ENCODE data around the gene SMARCAL1. TPM values are rescaled to one million over a fixed set of nuclear protein-coding genes. Genes with fewer than 3 reads are reported as not detected.

The SMARCAL1 gene
- total RNA-seq, 1 donor: 20.3 TPM

GRCh38 chr2:216406826-216407225 is 5.5 kb upstream of the SMARCAL1 start:
- TF ChIP-seq, protein P1, sequence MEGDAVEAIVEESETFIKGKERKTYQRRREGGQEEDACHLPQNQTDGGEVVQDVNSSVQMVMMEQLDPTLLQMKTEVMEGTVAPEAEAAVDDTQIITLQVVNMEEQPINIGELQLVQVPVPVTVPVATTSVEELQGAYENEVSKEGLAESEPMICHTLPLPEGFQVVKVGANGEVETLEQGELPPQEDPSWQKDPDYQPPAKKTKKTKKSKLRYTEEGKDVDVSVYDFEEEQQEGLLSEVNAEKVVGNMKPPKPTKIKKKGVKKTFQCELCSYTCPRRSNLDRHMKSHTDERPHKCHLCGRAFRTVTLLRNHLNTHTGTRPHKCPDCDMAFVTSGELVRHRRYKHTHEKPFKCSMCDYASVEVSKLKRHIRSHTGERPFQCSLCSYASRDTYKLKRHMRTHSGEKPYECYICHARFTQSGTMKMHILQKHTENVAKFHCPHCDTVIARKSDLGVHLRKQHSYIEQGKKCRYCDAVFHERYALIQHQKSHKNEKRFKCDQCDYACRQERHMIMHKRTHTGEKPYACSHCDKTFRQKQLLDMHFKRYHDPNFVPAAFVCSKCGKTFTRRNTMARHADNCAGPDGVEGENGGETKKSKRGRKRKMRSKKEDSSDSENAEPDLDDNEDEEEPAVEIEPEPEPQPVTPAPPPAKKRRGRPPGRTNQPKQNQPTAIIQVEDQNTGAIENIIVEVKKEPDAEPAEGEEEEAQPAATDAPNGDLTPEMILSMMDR (IDR thresholded peaks at IDR 0.05; ENCODE audit: insufficient read depth, low read depth, low read length): no peak
- H3K4me3 ChIP-seq (ENCODE audit: low read depth, low read length): no peak overlapping the region
- no peak for DNase-seq (ENCODE audit: low read depth)

DNA sequence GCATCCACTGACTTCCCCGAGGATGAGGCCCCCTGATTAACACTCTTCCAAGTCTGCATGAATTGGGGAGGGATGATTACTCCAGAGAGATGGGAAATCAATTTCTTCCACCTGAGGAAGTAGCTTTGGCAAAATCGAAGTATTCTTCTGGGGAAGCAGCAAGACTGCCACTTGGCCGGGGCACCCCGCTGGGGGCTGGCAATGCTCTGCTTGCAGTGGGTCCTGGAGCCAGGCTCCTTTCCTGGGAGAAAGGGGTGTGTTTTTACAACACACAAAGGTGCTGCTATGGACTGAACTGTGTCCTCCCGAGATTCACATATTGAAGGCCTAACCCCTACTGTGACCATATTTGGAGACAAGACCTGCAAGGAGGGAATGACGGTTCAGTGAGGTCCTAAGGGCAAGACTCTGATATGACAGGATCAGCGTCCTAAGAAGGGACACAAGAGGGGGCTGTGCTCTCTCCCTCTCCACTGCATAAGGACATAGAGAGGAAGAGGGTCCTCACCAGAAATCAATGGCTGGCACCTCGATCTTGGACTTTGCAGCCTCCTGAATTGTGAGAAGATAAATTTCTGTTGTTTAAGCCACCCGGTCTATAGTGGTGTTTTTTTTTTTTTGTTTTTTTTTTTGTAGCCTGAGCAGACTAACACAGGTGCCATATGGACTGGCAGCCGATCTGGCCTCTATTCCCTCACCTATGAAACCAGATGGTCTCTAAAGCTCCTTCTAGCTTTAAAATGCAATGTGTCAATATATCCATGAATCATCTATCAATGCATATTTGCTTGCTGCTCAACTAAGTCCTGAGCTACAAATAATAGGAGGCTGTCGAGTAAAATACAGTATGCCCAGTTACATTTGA is 3.6 kb upstream of the SMARCAL1 start:
- TF ChIP-seq, protein P1 (IDR thresholded peaks at IDR 0.05; ENCODE audit: insufficient read depth, low read depth, low read length): no peak
- DNase-seq (ENCODE audit: low read depth): no peak
- no peak overlapping the region for H3K4me3 ChIP-seq (ENCODE audit: low read depth, low read length)

GRCh38 chr2:216410550-216410949 is 1.7 kb upstream of the SMARCAL1 start:
- TF ChIP-seq, protein P1 (IDR thresholded peaks at IDR 0.05; ENCODE audit: insufficient read depth, low read depth, low read length): no peak
- no peak for DNase-seq (ENCODE audit: low read depth)
- no peak overlapping the region for H3K4me3 ChIP-seq (ENCODE audit: low read depth, low read length)

GRCh38 chr2:216413882-216414281 is 1.6 kb downstream of the SMARCAL1 start:
- DNase-seq (ENCODE audit: low read depth): no peak
- H3K4me3 ChIP-seq (ENCODE audit: low read depth, low read length): no peak overlapping the region
- TF ChIP-seq, protein P1 (IDR thresholded peaks at IDR 0.05; ENCODE audit: insufficient read depth, low read depth, low read length): no peak

DNA sequence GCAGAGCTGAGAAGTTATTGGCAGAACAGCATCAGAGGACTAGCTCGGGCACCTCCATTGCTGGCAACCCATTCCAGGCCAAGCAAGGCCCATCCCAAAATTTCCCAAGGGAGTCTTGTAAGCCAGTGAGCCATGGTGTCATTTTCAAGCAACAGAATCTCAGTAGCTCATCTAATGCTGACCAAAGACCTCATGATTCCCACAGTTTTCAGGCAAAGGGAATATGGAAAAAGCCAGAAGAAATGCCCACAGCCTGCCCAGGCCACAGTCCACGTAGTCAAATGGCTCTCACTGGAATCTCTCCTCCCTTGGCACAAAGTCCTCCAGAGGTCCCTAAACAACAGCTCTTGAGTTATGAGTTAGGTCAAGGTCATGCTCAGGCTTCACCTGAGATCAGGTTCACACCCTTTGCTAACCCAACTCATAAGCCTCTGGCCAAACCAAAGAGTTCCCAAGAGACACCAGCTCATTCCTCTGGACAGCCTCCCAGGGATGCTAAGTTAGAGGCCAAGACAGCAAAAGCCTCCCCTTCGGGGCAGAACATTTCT is 2.6 kb downstream of the SMARCAL1 start:
- TF ChIP-seq, protein P1 (IDR thresholded peaks at IDR 0.05; ENCODE audit: insufficient read depth, low read depth, low read length): no peak

DNA sequence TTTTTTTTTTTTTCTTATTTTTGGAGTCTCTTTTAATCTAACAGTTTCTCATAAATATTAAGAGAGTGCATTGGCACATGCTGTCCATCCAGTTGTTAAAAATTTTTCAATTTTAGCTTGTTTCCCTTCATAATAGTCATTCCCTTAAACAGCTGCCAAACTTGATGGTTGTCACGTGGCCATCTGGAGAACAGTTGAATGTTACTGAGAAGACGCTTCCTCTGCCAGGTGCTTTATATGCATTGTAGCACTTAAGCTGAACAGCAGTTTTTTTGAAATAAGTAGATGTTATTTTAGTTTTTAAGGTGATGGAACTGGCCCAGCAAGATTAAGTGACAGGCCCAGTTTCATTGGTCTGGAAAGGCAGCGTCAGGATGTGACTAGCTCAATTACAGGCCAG is 3.3 kb downstream of the SMARCAL1 start:
- no peak for DNase-seq (ENCODE audit: low read depth)
- TF ChIP-seq, protein P1 (IDR thresholded peaks at IDR 0.05; ENCODE audit: insufficient read depth, low read depth, low read length): no peak

More for the DNA sequence above, 2.6 kb downstream of the SMARCAL1 start:
- no peak for DNase-seq (ENCODE audit: low read depth)
- H3K4me3 ChIP-seq (ENCODE audit: low read depth, low read length): no peak overlapping the region

More for the DNA sequence above, 3.3 kb downstream of the SMARCAL1 start:
- no peak overlapping the region for H3K4me3 ChIP-seq (ENCODE audit: low read depth, low read length)

Measured in fibroblast of villous mesenchyme (primary cell).